HCT116 (cell line): ENCODE results near the gene FIZ1. TPM values are rescaled to one million over a fixed set of nuclear protein-coding genes. Genes with fewer than 3 reads are reported as not detected.

ENCODE experiments used
- ATAC-seq: fragments of 200-7000 bp; cut with Tn5 transposase; 2 replicates; pipeline ENCODE4 v1.9.1; 2020; ENCODE audit warnings: mild to moderate bottlenecking, moderate library complexity
- BruUV-seq: library from RNA; stranded (reverse); fragments of 400-500 nt; replicated peaks from 2 replicates; lab custom pipeline; 2021; lab: Mats Ljungman, UMichigan
- CTCF ChIA-PET: fragments of 300-600 bp; sonication (Branson Sonifier 250); formaldehyde crosslinking; loops from one replicate; lab custom pipeline; 2021; ENCODE audit warnings: antibody characterized with exemption; lab: Charles Lee
- POLR2A ChIA-PET: fragments of 300-600, 350-600 bp; sonication (Branson Sonifier 250); formaldehyde crosslinking; loops from one replicate; lab custom pipeline; 2021; ENCODE audit warnings: antibody characterized with exemption; lab: Charles Lee
- RAD21 ChIA-PET, 2 experiments: fragments of 300-600 bp; sonication (Branson Sonifier 250); formaldehyde crosslinking; loops; one replicate each; lab custom pipeline; 2023; ENCODE audit warnings: low total read pairs in 2 of 2; ENCODE audit not compliant: uncharacterized antibody in 2 of 2, unreplicated experiment in 2 of 2, low non-redundant PET in 1 of 2; lab: Charles Lee
- DNase-seq: peaks from one replicate; pipeline ENCODE4 v3.0.0-alpha.2; 2010; ENCODE audit warnings: low read depth, low spot score
- H2AFZ ChIP-seq: fragments of 200-600 bp; shearing (Covaris generic), sonication (generic); 2 replicates; pipeline ENCODE4 v1.6.1; 2017; ENCODE audit warnings: low read depth, mixed run types, mixed read lengths, antibody characterized with exemption, low read length; ENCODE audit not compliant: poor library complexity, severe bottlenecking
- H3K27ac ChIP-seq: 2 replicates; pipeline ENCODE4 v1.5.1; 2012; ENCODE audit warnings: low read depth, low read length
- H3K27me3 ChIP-seq: fragments of 200-600 bp; sonication (generic); 2 replicates; pipeline ENCODE4 v1.6.1; 2016; ENCODE audit warnings: mixed run types, low read length, mixed read lengths; ENCODE audit not compliant: insufficient read depth
- H3K36me3 ChIP-seq, 2 experiments: fragments of 200-500 bp in 1 of 2; fragments of 200-600 bp in 1 of 2; sonication (Bioruptor generic) in 1 of 2; sonication (generic) in 1 of 2; 2 replicates each; pipeline versions ENCODE4 v1.5.1 to v1.6.1; 2014 to 2016; ENCODE audit warnings: low read length in 2 of 2, inconsistent platforms in 1 of 2, mixed read lengths in 1 of 2, mixed run types in 1 of 2; ENCODE audit not compliant: insufficient read depth in 2 of 2, control insufficient read depth in 1 of 2
- H3K4me1 ChIP-seq, 2 experiments: fragments of 200-600 bp in 1 of 2; sonication (generic) in 1 of 2; 2 replicates each; pipeline versions ENCODE4 v1.5.1 to v1.6.1; 2012 to 2017; ENCODE audit warnings: low read length in 2 of 2, inconsistent platforms in 1 of 2, mild to moderate bottlenecking in 1 of 2, mixed read lengths in 1 of 2, mixed run types in 1 of 2, moderate library complexity in 1 of 2; ENCODE audit not compliant: insufficient read depth in 2 of 2, control insufficient read depth in 1 of 2
- H3K4me2 ChIP-seq: fragments of 200-600 bp; sonication (generic); 2 replicates; pipeline ENCODE4 v1.6.1; 2017; ENCODE audit warnings: mixed run types, low read length, mixed read lengths
- H3K4me3 ChIP-seq, 2 experiments: fragments of 200-600 bp in 1 of 2; sonication (generic) in 1 of 2; replicated peaks in 1 of 2; 2 replicates each; pipeline ENCODE4 v1.5.1; 2011 to 2016; ENCODE audit warnings: low read length in 2 of 2, control low read depth in 1 of 2, low read depth in 1 of 2, mild to moderate bottlenecking in 1 of 2, mixed read lengths in 1 of 2, mixed run types in 1 of 2
- H3K79me2 ChIP-seq: fragments of 200-600 bp; sonication (generic); 2 replicates; pipeline ENCODE4 v1.6.1; 2017; ENCODE audit warnings: mild to moderate bottlenecking, mixed run types, low read length, moderate library complexity, mixed read lengths; ENCODE audit not compliant: insufficient read depth
- H3K9ac ChIP-seq: fragments of 200-600 bp; sonication (generic); 2 replicates; pipeline ENCODE4 v1.6.1; 2016; ENCODE audit warnings: low read length, mixed read lengths
- H3K9me2 ChIP-seq: fragments of 200-600 bp; sonication (generic), shearing (Covaris generic); 2 replicates; pipeline ENCODE4 v1.6.1; 2017; ENCODE audit warnings: mixed run types, mild to moderate bottlenecking, moderate library complexity; ENCODE audit not compliant: insufficient read depth
- H3K9me3 ChIP-seq, 2 experiments: fragments of 200-500 bp in 1 of 2; fragments of 200-600 bp in 1 of 2; sonication (Bioruptor generic) in 1 of 2; sonication (generic) in 1 of 2; 2 replicates each; pipeline ENCODE4 v1.6.1; 2014 to 2017; ENCODE audit warnings: low read length in 2 of 2, mixed read lengths in 2 of 2, inconsistent platforms in 1 of 2, low read depth in 1 of 2, mild to moderate bottlenecking in 1 of 2, mixed run types in 1 of 2, moderate library complexity in 1 of 2; ENCODE audit not compliant: control insufficient read depth in 1 of 2, insufficient read depth in 1 of 2
- H4K20me1 ChIP-seq: fragments of 200-600 bp; sonication (generic), shearing (Covaris generic); 2 replicates; pipeline ENCODE4 v1.6.1; 2017; ENCODE audit warnings: mixed run types, mild to moderate bottlenecking, moderate library complexity; ENCODE audit not compliant: insufficient read depth
- ATF3 ChIP-seq: IDR thresholded peaks from 2 replicates; pipeline ENCODE4 v1.6.1; 2012
- CTCF ChIP-seq, 3 experiments: fragments of 200-600 bp in 1 of 3; sonication (generic) in 1 of 3; IDR thresholded peaks in 2 of 3; conservative IDR thresholded peaks in 1 of 3; 2 replicates each; pipeline ENCODE4 v1.5.1; 2012 to 2017; ENCODE audit warnings: low read depth in 2 of 3, low read length in 2 of 3, antibody characterized with exemption in 1 of 3, borderline replicate concordance in 1 of 3, control low read depth in 1 of 3, mild to moderate bottlenecking in 1 of 3, mixed read lengths in 1 of 3, mixed run types in 1 of 3, moderate library complexity in 1 of 3; ENCODE audit not compliant: insufficient read depth in 1 of 3
- EZH2 ChIP-seq: fragments of 200-600 bp; sonication (generic); IDR thresholded peaks from 2 replicates; pipeline ENCODE4 v1.6.1; 2017; ENCODE audit warnings: antibody characterized with exemption, mixed run types
- POLR2A ChIP-seq: IDR thresholded peaks from 2 replicates; pipeline ENCODE4 v1.7.0; 2011; ENCODE audit warnings: borderline replicate concordance; ENCODE audit not compliant: insufficient read depth, insufficient read length; ENCODE audit errors: extremely low read depth
- POLR2AphosphoS5 ChIP-seq: IDR thresholded peaks from 2 replicates; pipeline ENCODE4 v1.6.1; 2011; ENCODE audit warnings: mild to moderate bottlenecking, low read depth, low read length, moderate library complexity
- SRF ChIP-seq: IDR thresholded peaks from 2 replicates; pipeline ENCODE4 v1.6.1; 2012; ENCODE audit warnings: low read depth
- intact Hi-C: fragments of 100-400 bp; cut with micrococcal nuclease; formaldehyde crosslinking; loops from 2 replicates; pipeline ENCODE4 v1.10.0; 2022
- total RNA-seq: library from RNA; stranded (reverse); gene quantifications from one replicate; pipeline ENCODE4 v1.2.1, GENCODE V29; 2021; ENCODE audit not compliant: unreplicated experiment

The FIZ1 gene
- total RNA-seq, 1 experiment from 2014 or later = 15.3 TPM

- CTCF ChIA-PET = no interaction called here
- peaks cover 19% of the 10 kb centered on the region; the same call in 1 of the 2 replicates for H3K79me2 ChIP-seq
- RAD21 ChIA-PET = no interaction called here
- no TSS peak for BruUV-seq
- H3K9me2 ChIP-seq = no peaks in the 10 kb centered on the region
- H3K9ac ChIP-seq = no peak overlapping the region
- no peak overlapping the region for H2AFZ ChIP-seq
- no peaks in the 10 kb centered on the region for H3K4me1 ChIP-seq
- H3K4me2 ChIP-seq = no peak overlapping the region
- ATAC-seq = no peak
- TF ChIP-seq POLR2A (no peak), ATF3 (no peak), EZH2 (no peak), CTCF (IDR thresholded peaks at IDR 0.05 in 2 of 3, conservative IDR thresholded peaks at IDR 0.05 in 1 of 3; ENCODE audit: borderline replicate concordance in 1 of 3, insufficient read depth in 1 of 3, low read depth in 2 of 3, low read length in 2 of 3) (no peak), POLR2AphosphoS5 (no peak), SRF (no peak)
- TF ChIP-seq, all 23 proteins: peak for 0
- Histone ChIP-seq H3K27ac (no peak overlapping the region), H3K4me3 (no peak overlapping the region), H3K27me3 (no peaks in the 10 kb centered on the region), H3K9me3 (no peaks in the 10 kb centered on the region), H4K20me1 (no peaks in the 10 kb centered on the region), H3K36me3 (peaks cover 8 to 9% of the 10 kb centered on the region in 2 experiments; a peak in 3 of 4 replicates)
- DNase-seq = no peak
- POLR2A ChIA-PET = no interaction called here
- intact Hi-C loops = no loop called here
Observed at GRCh38 chr19:55613930-55614710, 14.8 kb upstream of the FIZ1 start.
